ENCODE data around the gene TRPM2. TPM values are rescaled to one million over a fixed set of nuclear protein-coding genes. Genes with fewer than 3 reads are reported as not detected.

The TRPM2 gene
- polyA plus RNA-seq, result 1 to 10 TPM in 3 of 4 donors, under 1 TPM in 1; 0.89 to 2.7 (median 2.3) TPM
- long read RNA-seq, donor 1, result 0 reads
- long read RNA-seq, donor 2, result 0 reads
- long read RNA-seq, donor 3, result 0 reads
- long read RNA-seq, donor 4, result 0 reads
- long read RNA-seq, donor 5, result 0 reads
- long read RNA-seq, donor 6, result 0 reads
- long read RNA-seq, donor 7, result 0 reads
- long read RNA-seq, donor 8, result 0 reads
- long read RNA-seq, donor 9, result 0 reads
- long read RNA-seq, donor 10, result 0 reads

- Histone ChIP-seq H3K27ac (ENCODE audit: low read depth in 1 of 3, low read length in 2 of 3) (peak within 1 kb of the TSS in 1 of 3 donors; percentile 53), H3K4me1 (ENCODE audit: control insufficient read depth in 3 of 3, insufficient read depth in 2 of 3, low read depth in 1 of 3, low read length in 2 of 3) (no peaks in the 10 kb centered on the region), H3K9me3 (ENCODE audit: control insufficient read depth in 2 of 2, insufficient read depth in 1 of 2, low read depth in 1 of 2, low read length in 1 of 2) (no peaks in the 10 kb centered on the region), H3K27me3 (ENCODE audit: control insufficient read depth in 3 of 3, insufficient read depth in 3 of 3, low read length in 3 of 3) (peaks cover 0 to 30% (median 2%) of the 10 kb centered on the region in 3 donors), H3K36me3 (ENCODE audit: control insufficient read depth in 3 of 3, insufficient read depth in 2 of 3, low read depth in 1 of 3, low read length in 3 of 3) (no peaks in the 10 kb centered on the region), H3K4me3 (ENCODE audit: low read depth in 1 of 3, low read length in 3 of 3) (peak within 1 kb of the TSS in 1 of 3 donors; percentile 32)
- FAIRE-seq (no peak), DNase-seq (peak in 1 of 2 donors; percentile 46)
- 43 to 53% (median 52%) methylated on average over 20 to 21 of the region's 21 CpGs for WGBS, 3 donors
Observed at GRCh38 chr21:44353191-44353970, at the start of gene TRPM2. Gene TRPM2 (plus strand): TSS chr21:44353621. CDS start chr21:44353701, 80 bp downstream.

GRCh38 chr21:44304011-44304616 is 49.3 kb upstream of the TRPM2 start:
- Histone ChIP-seq H3K36me3 (ENCODE audit: control insufficient read depth in 3 of 3, insufficient read depth in 2 of 3, low read depth in 1 of 3, low read length in 3 of 3) (peaks cover 2 to 58% (median 5%) of the 10 kb centered on the region in 3 donors), H3K4me1 (ENCODE audit: control insufficient read depth in 3 of 3, insufficient read depth in 2 of 3, low read depth in 1 of 3, low read length in 2 of 3) (peaks cover 10 to 50% (median 11%) of the 10 kb centered on the region in 3 donors), H3K27ac (ENCODE audit: low read depth in 1 of 3, low read length in 2 of 3) (peak overlapping the region; percentile 83 to 95 (median 84)), H3K9me3 (ENCODE audit: control insufficient read depth in 2 of 2, insufficient read depth in 1 of 2, low read depth in 1 of 2, low read length in 1 of 2) (no peaks in the 10 kb centered on the region), H3K27me3 (ENCODE audit: control insufficient read depth in 3 of 3, insufficient read depth in 3 of 3, low read length in 3 of 3) (no peaks in the 10 kb centered on the region), H3K4me3 (ENCODE audit: low read depth in 1 of 3, low read length in 3 of 3) (no peak overlapping the region)
- FAIRE-seq (no peak), DNase-seq (peak; percentile 22 to 39)
- WGBS, 3 donors, result 48 to 65% (median 50%) methylated on average over 14 to 16 of the region's 16 CpGs

- WGBS, 3 donors, result 43 to 54% (median 53%) methylated on average over 8 of the region's 8 CpGs
- FAIRE-seq, result no peak
- Histone ChIP-seq H3K4me3 (ENCODE audit: low read depth in 1 of 3, low read length in 3 of 3) (no peak overlapping the region), H3K36me3 (ENCODE audit: control insufficient read depth in 3 of 3, insufficient read depth in 2 of 3, low read depth in 1 of 3, low read length in 3 of 3) (peaks cover 2 to 66% (median 5%) of the 10 kb centered on the region in 3 donors), H3K27ac (ENCODE audit: low read depth in 1 of 3, low read length in 2 of 3) (peak overlapping the region; percentile 17 to 95 (median 84)), H3K27me3 (ENCODE audit: control insufficient read depth in 3 of 3, insufficient read depth in 3 of 3, low read length in 3 of 3) (no peaks in the 10 kb centered on the region), H3K4me1 (ENCODE audit: control insufficient read depth in 3 of 3, insufficient read depth in 2 of 3, low read depth in 1 of 3, low read length in 2 of 3) (peaks cover 10 to 45% (median 11%) of the 10 kb centered on the region in 3 donors), H3K9me3 (ENCODE audit: control insufficient read depth in 2 of 2, insufficient read depth in 1 of 2, low read depth in 1 of 2, low read length in 1 of 2) (no peaks in the 10 kb centered on the region)
- peak; percentile 60 to 79 for DNase-seq
Observed at GRCh38 chr21:44304877-44305293, 48.5 kb upstream of the TRPM2 start.

GRCh38 chr21:44305691-44306090 is 47.7 kb upstream of the TRPM2 start:
- Histone ChIP-seq H3K4me3 (ENCODE audit: low read depth in 1 of 3, low read length in 3 of 3) (no peak overlapping the region), H3K27me3 (ENCODE audit: control insufficient read depth in 3 of 3, insufficient read depth in 3 of 3, low read length in 3 of 3) (no peaks in the 10 kb centered on the region), H3K9me3 (ENCODE audit: control insufficient read depth in 2 of 2, insufficient read depth in 1 of 2, low read depth in 1 of 2, low read length in 1 of 2) (no peaks in the 10 kb centered on the region), H3K27ac (ENCODE audit: low read depth in 1 of 3, low read length in 2 of 3) (no peak overlapping the region), H3K4me1 (ENCODE audit: control insufficient read depth in 3 of 3, insufficient read depth in 2 of 3, low read depth in 1 of 3, low read length in 2 of 3) (peaks cover 10 to 45% (median 11%) of the 10 kb centered on the region in 3 donors), H3K36me3 (ENCODE audit: control insufficient read depth in 3 of 3, insufficient read depth in 2 of 3, low read depth in 1 of 3, low read length in 3 of 3) (peaks cover 2 to 74% (median 5%) of the 10 kb centered on the region in 3 donors)
- no peak for FAIRE-seq
- DNase-seq, result no peak
- 78 to 85% (median 83%) methylated on average over 8 to 9 of the region's 9 CpGs for WGBS, 3 donors

- DNase-seq, result no peak
- H3K27ac ChIP-seq (ENCODE audit: low read depth in 1 of 3, low read length in 2 of 3), result no peak overlapping the region
- FAIRE-seq, result no peak
Observed at GRCh38 chr21:44306936-44307704, 46.3 kb upstream of the TRPM2 start.

GRCh38 chr21:44310628-44311507 is 42.6 kb upstream of the TRPM2 start:
- DNase-seq (no peak), FAIRE-seq (no peak)
- Histone ChIP-seq H3K4me3 (ENCODE audit: low read depth in 1 of 3, low read length in 3 of 3) (no peak overlapping the region), H3K9me3 (ENCODE audit: control insufficient read depth in 2 of 2, insufficient read depth in 1 of 2, low read depth in 1 of 2, low read length in 1 of 2) (no peaks in the 10 kb centered on the region), H3K4me1 (ENCODE audit: control insufficient read depth in 3 of 3, insufficient read depth in 2 of 3, low read depth in 1 of 3, low read length in 2 of 3) (peaks cover 0 to 7% (median 0%) of the 10 kb centered on the region in 3 donors), H3K27ac (ENCODE audit: low read depth in 1 of 3, low read length in 2 of 3) (no peak overlapping the region), H3K36me3 (ENCODE audit: control insufficient read depth in 3 of 3, insufficient read depth in 2 of 3, low read depth in 1 of 3, low read length in 3 of 3) (peaks cover 22 to 99% (median 23%) of the 10 kb centered on the region in 3 donors), H3K27me3 (ENCODE audit: control insufficient read depth in 3 of 3, insufficient read depth in 3 of 3, low read length in 3 of 3) (no peaks in the 10 kb centered on the region)
- 91 to 92% (median 92%) methylated on average over 27 to 28 of the region's 28 CpGs for WGBS, 3 donors

More at GRCh38 chr21:44306936-44307704, 46.3 kb upstream of the TRPM2 start:
- no peaks in the 10 kb centered on the region for H3K27me3 ChIP-seq (ENCODE audit: control insufficient read depth in 3 of 3, insufficient read depth in 3 of 3, low read length in 3 of 3)
- no peaks in the 10 kb centered on the region for H3K9me3 ChIP-seq (ENCODE audit: control insufficient read depth in 2 of 2, insufficient read depth in 1 of 2, low read depth in 1 of 2, low read length in 1 of 2)
- H3K4me3 ChIP-seq (ENCODE audit: low read depth in 1 of 3, low read length in 3 of 3), result no peak overlapping the region
- WGBS, 3 donors, result 86 to 93% (median 90%) methylated on average over 16 to 21 of the region's 21 CpGs
- peaks cover 11 to 81% (median 12%) of the 10 kb centered on the region in 3 donors for H3K36me3 ChIP-seq (ENCODE audit: control insufficient read depth in 3 of 3, insufficient read depth in 2 of 3, low read depth in 1 of 3, low read length in 3 of 3)
- H3K4me1 ChIP-seq (ENCODE audit: control insufficient read depth in 3 of 3, insufficient read depth in 2 of 3, low read depth in 1 of 3, low read length in 2 of 3), result peaks cover 8 to 37% (median 11%) of the 10 kb centered on the region in 3 donors

GRCh38 chr21:44312089-44312488 is 41.3 kb upstream of the TRPM2 start:
- Histone ChIP-seq H3K27ac (ENCODE audit: low read depth in 1 of 3, low read length in 2 of 3) (no peak overlapping the region), H3K36me3 (ENCODE audit: control insufficient read depth in 3 of 3, insufficient read depth in 2 of 3, low read depth in 1 of 3, low read length in 3 of 3) (peaks cover 22 to 99% (median 28%) of the 10 kb centered on the region in 3 donors), H3K9me3 (ENCODE audit: control insufficient read depth in 2 of 2, insufficient read depth in 1 of 2, low read depth in 1 of 2, low read length in 1 of 2) (no peaks in the 10 kb centered on the region), H3K27me3 (ENCODE audit: control insufficient read depth in 3 of 3, insufficient read depth in 3 of 3, low read length in 3 of 3) (no peaks in the 10 kb centered on the region), H3K4me1 (ENCODE audit: control insufficient read depth in 3 of 3, insufficient read depth in 2 of 3, low read depth in 1 of 3, low read length in 2 of 3) (no peaks in the 10 kb centered on the region), H3K4me3 (ENCODE audit: low read depth in 1 of 3, low read length in 3 of 3) (no peak overlapping the region)
- WGBS, 3 donors, result 92 to 95% (median 93%) methylated on average over 21 to 22 of the region's 22 CpGs
- DNase-seq (no peak), FAIRE-seq (no peak)
